ENCODE results near the gene SLC2A9.
A peak's percentile ranks its signal among the peaks of the same experiment; 100 is the strongest.

Gene SLC2A9

DNA sequence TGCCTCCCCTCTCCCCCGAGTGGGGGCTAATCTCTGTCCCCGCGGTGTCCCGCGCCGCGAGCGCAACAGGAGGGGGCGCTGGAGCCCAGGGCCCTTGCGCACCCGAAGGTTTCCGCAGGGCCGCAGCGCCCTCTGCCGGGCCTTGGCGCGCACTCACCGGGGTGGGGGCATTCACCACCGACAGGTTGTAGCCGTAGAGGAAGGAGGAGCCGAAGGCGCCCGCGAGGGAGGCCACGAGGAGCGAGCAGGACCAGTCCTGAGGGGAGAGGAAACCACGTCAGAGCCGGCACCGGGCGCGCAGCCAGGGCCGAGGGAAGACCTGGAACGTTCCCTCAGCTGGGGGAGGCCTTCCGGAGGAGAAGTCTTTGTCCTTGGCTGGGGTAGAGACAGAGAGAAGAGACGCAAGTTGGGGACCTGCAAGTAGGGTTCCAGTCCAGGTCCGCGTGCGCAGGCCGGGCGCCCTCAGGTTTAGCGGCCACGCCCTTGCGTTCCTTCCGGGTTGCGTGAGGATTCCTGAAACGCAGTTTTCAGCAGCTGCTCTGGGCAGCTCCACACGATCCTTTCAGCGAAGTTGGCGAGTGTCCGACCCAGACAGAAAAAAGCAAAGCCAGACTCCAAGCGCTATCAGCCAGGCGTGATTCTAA lies 2.4 kb downstream of the SLC2A9 start:
- peak; percentile 96 for DNase-seq

DNA sequence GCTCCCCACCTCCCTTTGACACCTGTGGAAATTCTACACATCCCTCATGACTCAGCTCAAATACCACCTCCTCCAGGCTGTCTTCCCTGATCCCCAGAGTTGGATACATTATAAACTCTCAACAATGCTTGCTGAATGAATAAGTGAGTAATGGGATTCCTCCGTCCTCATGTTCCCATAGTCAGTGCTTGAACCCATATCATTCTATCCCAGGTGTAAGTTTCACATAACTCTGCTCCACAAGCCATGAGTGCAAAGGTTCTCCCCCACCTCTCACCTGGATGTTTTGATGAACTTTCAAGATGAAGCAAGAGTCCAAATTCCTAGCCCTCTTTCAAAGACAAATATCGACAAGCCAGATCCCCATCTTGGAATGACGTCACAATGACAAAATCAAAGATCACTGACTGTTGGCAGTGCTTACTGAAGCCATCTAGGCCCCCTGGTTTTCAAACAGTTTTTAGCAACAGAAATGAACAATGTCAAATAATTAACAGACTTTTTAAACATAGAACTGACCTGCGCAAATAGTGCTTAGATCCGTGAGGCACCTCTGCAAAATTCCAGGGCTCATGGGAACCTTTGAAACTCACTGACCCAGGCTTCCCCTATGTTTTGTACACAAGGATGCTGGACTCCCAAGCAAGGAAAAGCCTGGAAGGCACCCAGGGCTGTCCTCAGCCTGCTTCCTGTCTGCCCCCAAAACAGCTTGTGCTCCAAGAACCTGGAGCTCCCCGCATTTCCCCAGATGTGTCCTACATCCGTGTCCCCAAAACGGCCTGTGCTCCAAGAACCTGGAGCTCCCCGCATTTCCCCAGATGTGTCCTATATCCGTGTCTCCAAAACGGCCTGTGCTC lies 4.0 kb downstream of the SLC2A9 start:
- DNase-seq: no peak

DNA sequence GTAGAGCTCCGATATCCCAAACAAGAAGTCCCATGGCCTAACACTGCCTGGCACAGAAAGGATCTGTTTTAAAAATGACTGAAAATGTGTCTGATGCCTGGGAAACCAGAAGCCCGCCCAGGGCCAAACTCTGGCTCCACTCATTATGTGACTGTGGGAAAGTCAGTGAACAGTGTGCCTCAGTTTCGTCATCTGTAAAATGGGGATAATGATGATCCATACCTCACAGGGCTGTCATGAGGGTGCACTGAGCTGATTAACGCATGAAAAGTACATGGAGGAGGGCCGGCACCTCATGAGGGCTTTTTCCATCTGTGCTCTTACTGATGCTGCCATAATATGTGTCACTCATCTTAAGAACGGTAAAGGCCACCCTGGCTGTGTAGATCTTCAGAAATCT lies 5.1 kb downstream of the SLC2A9 start:
- no peak for DNase-seq

DNA sequence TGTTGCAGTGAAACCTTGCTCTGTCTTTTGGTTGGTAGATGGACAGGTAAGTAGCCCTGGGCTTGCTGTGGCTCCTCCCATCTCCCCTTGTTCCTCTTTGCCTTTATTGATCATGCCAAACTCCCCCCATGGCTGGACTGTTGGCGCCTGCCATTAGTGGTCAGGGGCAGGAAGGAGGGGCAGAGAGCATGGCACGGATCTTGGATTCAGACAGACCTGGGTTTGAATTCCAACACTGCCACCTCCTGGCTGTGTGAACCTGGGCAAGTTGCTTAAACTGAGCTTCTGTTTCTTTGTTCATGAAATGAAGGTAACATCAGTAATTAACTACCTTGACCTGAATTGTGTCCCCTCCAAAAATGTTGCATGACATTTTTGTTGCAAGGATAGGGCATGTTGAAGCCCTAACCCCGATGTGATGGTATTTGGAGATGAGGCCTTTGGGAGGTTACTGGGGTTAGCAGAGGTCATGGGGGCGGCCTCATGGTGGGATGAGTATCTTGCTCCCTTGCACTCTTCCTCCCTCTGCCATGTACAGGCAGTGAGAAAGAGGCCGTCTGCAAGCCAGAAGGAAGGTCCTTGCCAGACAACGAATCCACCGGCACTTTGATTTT lies 6.0 kb downstream of the SLC2A9 start:
- DNase-seq: peak; percentile 53

DNA sequence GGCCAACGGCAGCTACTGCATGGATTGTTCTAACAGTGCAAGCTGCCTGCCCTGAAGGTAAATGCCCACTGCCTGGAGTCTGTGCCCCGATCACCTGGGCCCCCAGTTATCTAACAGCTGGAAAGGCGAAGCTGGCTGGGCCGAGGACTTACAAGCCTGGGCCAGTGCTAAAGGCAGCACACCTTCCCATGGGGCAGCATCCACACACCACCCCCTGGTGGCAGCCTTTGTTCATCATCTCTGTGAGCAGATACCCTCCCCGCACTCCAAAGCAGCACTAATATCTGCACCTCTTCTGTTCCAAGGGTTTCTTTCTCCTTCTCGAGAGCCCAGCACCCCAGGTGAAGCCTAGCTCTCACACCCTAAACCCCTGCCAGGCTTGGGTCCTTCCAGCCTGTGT lies 7.6 kb downstream of the SLC2A9 start:
- peak; percentile 65 for DNase-seq

DNA sequence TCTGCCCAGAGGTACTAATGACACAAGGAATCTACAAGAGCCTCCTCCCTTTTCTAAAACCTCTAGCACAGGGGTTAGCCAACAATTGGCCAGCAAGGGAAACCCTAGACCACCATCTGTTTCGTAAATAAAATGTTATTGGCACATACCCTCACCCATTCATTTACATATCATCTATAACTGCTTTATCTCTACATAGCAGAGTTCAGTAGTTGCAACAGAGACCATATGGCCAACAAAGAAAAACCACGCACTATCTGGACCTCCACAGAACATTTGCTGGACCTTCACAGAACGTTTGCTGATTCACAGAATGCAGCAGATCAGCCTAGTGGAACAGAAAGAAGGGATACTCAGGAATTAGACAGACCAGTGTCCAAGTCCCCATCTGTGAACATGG lies 9.4 kb downstream of the SLC2A9 start:
- no peak for DNase-seq

DNA sequence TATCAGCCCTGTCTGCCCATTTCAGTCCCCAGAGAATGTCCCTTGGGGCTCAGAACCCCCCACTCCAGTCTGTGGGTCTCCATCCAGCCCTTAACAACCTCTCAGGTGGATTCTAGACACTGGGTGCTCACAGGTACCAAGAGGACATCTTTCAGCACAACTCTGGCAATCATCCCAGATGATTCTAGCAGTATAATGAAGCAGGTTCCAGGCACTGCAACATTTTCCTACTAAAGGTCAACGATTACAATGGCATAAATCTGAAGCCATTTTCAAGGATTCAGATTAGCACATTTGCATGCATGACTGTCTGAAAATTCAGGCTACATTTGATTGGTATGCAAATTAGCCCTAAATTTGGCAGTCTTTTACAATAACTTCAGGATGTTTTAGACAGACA lies 10.0 kb downstream of the SLC2A9 start:
- no peak for DNase-seq

DNA sequence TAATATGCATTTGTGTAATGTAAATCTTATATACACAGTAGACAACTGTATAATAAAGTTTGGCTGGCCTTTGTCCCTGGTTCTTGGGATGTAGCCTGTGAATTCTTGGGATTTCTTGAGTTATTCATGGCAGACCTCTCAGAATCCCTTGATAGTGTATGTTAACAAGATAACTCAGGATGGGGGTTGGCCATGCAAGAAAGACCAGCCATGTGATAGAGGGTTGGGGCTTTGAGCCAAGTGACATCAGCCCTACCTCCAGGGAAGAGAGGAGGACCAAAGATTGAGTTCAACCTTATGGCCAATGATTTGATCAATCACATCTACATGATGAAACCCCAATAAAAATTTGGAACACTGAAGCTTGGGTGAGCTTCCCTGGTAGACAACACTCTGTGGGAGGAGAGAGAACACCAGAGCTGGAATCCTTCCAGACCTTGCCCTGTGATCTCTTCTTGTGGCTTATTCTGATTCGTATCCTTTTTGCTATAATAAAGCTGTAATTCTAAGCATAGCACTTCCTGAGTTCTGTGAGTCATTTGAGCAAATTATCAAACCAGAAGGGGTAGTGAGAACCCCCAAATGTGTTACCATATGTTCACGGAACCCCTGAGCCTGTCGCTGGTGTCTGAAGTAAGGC lies 11.3 kb downstream of the SLC2A9 start:
- no peak for DNase-seq

DNA sequence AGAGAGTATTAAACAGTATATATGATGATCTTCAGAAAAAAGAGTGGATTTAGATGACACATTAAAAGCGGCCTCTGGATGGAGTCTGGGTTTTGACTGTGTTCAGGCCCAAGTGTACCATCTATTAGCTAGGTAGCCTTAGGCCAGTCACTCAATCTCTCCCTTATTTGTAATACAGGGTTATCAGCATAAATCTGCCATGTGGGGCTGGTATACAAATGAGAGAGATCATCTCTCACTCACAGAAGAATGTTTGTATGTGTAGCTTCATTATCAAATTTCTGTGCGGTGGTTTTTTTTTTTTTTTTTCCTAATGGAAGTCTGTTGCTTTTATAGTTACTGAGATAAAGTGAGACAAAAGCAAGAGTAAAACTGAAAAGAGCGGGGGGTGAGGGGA lies 12.7 kb downstream of the SLC2A9 start:
- DNase-seq: no peak

DNA sequence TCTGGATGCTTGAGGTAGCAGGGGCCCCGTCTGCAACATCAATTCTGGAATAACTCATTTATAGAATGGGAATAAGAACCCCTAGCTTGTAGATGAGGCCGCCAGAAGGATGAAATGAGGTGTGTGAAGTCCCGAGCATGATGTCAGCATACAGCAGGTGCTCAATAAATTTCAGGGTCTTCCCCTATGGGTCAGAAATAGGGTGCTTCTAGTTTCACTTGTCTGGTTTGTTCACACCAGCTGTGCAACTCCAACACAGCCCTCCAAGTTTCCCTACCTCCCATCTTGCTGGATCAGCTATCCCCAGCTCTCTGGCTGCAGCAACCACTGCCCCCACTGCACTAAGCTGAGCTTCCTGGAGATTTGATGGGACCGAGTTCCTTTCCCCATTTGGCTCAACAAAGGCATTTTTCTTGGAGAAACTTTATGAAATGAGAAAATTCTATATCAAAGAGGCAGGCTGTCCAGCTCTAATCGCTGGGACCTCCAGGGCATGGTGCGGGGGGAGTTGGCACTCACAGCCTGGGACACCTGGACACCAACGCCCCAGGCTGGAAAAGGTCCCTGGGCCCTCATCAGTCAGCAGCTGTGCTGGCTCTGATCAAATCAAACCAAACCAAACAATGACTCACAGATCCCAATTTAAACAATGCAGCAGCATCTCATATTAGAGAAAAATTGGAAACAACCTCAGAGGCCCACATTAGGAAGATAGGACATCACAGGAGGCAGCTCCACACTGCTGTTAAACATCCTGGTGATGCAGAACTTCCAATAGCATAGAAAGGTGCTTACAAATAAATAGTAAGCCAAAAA lies 13.3 kb downstream of the SLC2A9 start:
- DNase-seq: no peak

DNA sequence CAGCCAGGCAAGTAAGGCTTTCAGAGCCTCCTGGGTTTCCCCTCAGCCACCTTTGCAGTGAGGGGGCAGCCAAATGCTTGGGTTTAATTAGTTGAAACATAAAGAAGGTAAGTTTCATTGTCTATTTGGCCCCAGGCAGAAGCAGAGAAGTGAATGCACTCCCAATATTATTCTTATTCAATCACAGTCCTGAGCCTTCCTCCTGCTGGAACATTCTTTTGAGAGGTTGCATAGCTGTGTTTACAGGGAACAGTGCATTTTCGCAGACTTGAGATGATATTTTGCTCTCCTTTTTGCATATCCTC lies 13.9 kb downstream of the SLC2A9 start:
- peak; percentile 25 for DNase-seq

DNA sequence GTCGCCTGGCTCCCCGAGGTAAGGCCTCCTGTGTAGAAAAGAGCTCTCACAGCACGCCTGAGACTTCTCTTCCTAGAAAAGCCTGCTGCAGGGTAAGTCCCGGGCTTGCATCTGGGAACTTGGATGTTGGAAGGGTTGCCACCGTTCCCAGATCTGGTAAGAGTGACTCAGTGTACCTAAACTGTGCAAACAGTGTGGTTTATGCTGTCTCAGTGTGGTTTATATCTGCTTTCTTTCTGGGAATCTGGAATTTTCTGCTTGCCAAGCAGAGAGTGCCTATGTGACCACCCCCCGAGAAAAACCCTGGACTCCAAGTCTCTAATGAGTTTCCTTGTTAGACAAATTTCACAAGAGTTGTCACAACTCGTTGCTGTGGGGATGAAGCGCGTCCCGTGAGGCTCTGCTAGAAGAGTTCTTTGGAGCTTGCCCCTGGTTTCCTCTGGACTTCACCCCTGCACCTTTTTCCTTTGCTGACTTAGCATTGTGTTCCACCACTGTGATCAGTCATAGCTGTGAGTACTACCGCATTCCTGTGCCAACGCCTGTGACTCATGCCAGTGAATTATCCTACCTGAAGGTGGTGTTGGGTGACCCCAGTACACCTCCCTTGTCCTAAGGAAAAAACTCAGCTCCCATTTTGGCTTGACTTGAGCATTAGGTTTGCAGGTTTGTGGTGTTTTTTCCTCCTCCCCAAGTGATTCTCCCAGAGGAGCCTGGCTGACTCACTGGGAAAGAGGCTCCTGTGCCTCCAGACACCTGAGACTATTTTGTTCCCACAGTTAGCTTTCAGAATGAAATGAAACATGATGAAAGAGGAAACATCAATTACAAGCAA lies 14.5 kb downstream of the SLC2A9 start:
- peak; percentile 20 for DNase-seq

DNA sequence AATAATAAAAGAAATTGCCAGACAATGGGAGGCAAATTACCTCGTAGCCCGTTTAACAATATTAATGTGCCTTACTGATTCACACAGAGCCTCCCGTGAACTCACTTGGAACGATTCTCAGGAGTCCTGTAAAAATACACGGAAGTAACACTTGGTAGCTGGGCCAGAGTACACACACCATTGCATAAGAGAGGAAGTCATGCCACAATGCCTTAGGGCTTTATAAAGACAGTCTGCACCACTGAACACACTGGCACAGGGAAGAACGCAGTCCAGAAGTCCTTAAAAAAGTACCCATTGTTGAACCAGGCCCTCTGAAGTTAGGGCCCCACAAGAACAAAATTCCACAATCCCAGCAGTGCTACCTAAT lies 15.1 kb downstream of the SLC2A9 start:
- no peak for DNase-seq

DNA sequence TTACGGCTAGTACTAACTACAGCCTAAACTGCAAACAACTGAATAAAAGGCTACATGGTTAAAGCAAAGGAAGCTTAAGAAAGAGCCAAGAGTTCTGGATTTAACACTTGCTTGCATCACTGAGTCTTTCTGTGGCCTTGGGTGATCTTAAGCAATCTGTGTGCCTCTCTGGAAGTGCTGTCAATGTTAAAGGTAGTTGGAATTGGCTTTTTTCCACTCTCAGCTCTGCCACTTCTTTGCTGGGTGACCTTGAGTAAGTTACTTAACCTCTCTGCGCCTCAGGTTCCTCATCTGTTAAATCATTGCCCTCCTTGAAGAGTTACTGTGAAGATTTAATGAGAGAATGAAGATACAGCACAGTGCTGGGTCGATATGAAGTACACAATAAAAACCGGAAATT lies 15.7 kb downstream of the SLC2A9 start:
- DNase-seq: no peak

DNA sequence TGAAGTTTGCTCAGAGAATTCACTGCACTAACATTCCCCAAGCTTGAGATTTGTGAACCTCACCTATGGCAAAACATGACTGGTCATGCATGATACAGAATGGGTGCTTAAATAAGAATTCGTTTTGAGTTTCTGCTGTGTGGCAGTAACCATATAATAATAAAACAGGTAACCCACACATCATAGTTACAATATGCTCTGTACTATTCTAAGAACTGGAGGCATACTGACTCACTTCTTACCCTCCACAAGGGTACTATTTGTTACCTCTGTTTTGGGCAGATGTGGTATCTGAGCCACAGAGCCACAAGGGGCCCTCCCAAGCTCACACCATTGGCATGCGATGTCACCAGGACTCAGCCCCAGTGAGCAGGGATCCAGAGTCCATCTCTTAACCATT lies 17.6 kb downstream of the SLC2A9 start:
- peak; percentile 41 for DNase-seq

DNA sequence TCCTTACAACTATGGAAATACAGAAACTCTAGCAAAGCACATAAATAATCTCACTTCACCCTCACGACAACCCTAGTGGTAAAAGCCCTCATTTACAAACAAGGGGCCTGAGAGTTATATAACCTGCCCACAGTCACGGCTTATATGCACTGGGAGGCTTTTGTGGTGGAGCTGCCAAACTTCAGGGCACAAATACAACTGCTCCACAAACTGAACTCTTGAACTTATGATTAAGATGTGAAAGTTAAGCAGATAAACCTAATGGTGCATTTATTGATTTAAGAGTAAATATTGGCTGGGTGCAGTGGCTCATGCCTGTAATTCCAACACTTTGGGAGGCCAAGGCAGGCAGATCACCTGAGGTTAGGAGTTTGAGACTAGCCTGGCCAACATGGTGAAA lies 19.0 kb downstream of the SLC2A9 start:
- no peak for DNase-seq

DNA sequence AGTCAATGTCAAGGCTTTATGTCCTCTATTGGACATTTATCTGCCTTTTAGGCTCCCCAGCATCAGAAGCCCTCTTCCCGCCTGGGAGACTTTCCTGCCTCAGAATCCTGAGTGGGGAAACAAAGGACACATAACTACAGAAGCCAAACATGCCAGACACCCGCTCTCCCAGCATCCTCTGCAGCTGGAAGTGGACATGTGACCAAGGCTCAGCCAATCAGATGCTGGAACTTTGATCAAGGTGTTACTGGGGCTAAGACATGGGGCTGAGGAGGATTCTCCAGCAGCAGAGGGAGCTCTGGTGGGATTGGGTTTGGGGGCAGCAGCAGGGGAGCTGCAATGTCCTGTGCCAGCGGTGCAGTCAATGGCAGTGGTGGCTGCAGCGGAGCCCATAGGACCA lies 19.5 kb downstream of the SLC2A9 start:
- no peak for DNase-seq

DNA sequence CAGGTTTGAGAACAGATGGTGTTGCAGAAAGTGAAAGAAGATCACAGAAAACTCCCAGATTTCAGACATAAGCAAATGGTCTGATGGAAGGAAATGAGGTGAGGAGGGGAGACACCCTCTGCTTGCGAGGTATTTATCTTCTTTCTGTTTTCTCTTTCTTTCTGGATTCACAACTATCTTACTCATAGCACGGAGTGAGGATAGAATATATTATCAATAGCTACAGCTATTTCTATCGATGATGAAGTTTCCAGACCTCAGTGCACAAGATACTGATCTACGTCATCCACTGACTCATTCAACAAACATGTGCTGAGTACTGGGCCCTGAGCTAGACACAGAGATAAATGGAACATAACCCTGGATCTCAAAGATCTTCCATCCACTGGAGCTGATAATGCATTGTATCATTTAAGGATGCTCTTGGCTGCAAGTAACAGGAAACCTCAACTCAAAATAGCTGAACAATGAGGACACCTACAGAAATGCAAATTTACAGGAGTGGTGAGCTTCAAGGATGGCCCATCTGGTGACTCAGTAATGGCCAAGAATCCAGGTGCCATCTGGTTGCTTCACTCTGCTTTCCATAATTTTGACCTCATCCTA lies 21.2 kb downstream of the SLC2A9 start:
- no peak for DNase-seq

DNA sequence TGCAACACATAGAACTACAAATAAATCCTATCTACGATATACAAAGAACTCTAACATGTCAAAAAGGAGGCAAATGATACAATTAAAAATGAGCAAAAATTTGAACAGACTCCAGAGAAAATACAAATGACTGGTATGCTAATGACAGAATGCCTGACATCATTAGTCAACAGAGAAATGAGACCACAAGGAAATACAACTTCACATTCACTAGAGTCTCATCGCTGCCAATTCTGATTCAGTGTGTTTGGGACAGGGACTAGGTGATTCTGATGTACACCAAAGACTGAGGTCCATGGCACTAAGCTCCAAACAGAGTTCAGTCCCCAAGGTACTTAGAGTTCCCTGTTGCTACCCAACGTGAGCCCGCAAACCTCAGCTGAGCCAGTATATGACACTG lies 23.4 kb downstream of the SLC2A9 start:
- DNase-seq: no peak

DNA sequence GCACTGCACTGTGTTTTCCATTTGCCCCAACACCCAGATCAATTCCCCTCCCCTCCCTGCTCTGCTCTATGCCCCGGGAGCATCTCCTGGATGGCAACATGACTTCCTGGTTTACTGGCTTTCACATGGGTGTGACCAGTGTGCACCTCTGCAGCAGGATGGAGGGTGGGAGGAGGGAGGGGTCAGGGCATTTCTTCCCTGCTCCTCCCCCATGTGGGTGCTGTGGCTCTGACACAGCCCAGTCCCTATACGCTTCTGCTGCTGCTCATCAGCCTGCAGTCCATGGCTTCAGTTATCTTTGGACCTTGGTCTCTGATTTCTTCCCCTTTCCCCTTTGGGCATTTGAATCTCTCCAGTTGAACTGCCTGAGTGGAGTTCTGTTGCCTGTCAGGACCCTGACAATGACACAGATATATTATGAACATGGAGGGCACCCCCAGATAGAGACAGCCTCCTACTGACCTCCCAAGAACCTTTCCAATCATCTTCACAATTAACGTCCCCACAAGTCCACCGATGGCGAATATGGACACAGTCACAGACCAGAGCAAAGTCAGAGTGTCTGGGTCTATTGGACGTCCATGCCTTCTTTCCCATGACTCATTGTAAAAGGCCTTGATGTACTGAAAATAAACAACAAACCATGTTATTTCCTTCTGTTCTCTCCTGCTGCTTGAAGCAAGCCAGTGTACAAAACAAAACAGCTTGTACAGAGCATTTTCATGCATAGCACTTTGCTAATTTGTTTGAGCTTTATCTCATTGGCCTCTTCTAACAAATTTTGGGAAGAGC lies 24.8 kb downstream of the SLC2A9 start:
- DNase-seq: no peak

Measured in activated CD4-positive, alpha-beta T cell treated with anti-CD3 and anti-CD28 coated beads for 48 hours (primary cell).